HUES6 (cell line): Measurements from ENCODE around the gene ZNF775.
A peak's percentile ranks its signal among the peaks of the same experiment; 100 is the strongest.

Source experiments
- H3K27ac ChIP-seq: 2 replicates; pipeline ENCODE4 v1.7.0; 2013; ENCODE audit warnings: low read depth, mild to moderate bottlenecking, low read length, inconsistent platforms
- H3K27me3 ChIP-seq: 2 replicates; pipeline ENCODE4 v1.6.1; 2013; ENCODE audit warnings: low read length; ENCODE audit not compliant: control insufficient read depth, insufficient read depth
- H3K36me3 ChIP-seq: 2 replicates; pipeline ENCODE4 v1.6.1; 2013; ENCODE audit warnings: low read length; ENCODE audit not compliant: control insufficient read depth, insufficient read depth
- H3K4me1 ChIP-seq: 2 replicates; pipeline ENCODE4 v1.6.1; 2013; ENCODE audit warnings: low read length; ENCODE audit not compliant: control insufficient read depth, insufficient read depth
- H3K4me3 ChIP-seq: 2 replicates; pipeline ENCODE4 v1.5.1; 2013; ENCODE audit warnings: low read depth, low read length
- H3K9ac ChIP-seq: one replicate; pipeline ENCODE4 v1.6.1; 2013; ENCODE audit warnings: mild to moderate bottlenecking, low read length
- H3K9me3 ChIP-seq: 2 replicates; pipeline ENCODE4 v1.6.1; 2013; ENCODE audit warnings: low read depth, low read length; ENCODE audit not compliant: control insufficient read depth, insufficient read depth

ZNF775 gene

DNA sequence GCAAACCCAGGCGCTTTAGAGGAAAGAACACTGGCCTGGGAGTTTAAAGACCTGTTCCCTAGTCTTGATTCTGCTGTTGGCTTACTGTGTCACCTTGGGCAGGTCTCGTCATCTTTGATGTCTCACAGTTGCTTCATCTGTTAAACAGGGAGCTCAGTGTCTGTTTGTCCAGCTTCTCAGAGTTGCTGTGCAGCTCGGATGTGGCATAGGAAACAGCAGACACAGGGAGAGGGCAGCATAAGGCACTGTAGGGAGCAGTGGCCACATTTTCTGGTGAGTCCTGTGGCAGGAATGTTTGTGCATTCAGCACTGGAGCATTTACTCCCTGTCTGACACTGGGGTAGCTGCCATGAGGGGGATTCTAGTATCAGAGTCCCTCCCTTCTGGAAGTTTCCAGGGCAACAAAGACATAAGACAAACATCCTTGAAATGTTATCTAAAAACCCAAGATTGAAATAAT is 8.5 kb upstream of the ZNF775 start:
- no peak overlapping the region for H3K4me3 ChIP-seq

DNA sequence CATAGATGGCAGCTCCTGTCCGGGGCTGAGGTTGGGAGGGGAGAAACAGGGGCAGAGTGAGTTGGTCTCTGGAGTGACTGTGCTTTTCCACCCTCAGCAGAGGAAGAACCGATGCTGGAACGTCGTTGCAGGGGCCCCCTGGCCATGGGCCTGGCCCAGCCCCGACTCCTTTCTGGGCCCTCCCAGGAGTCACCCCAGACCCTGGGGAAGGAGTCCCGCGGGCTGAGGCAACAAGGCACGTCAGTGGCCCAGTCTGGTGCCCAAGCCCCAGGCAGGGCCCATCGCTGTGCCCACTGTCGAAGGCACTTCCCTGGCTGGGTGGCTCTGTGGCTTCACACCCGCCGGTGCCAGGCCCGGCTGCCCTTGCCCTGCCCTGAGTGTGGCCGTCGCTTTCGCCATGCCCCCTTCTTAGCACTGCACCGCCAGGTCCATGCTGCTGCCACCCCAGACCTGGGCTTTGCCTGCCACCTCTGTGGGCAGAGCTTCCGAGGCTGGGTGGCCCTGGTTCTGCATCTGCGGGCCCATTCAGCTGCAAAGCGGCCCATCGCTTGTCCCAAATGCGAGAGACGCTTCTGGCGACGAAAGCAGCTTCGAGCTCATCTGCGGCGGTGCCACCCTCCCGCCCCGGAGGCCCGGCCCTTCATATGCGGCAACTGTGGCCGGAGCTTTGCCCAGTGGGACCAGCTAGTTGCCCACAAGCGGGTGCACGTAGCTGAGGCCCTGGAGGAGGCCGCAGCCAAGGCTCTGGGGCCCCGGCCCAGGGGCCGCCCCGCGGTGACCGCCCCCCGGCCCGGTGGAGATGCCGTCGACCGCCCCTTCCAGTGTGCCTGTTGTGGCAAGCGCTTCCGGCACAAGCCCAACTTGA is 7.8 kb upstream of the ZNF775 start:
- Histone ChIP-seq H3K9me3 (no peaks in the 10 kb centered on the region), H3K4me1 (peaks cover 53% of the 10 kb centered on the region), H3K27me3 (no peaks in the 10 kb centered on the region), H3K27ac (no peak overlapping the region), H3K9ac (no peak overlapping the region), H3K4me3 (no peak overlapping the region), H3K36me3 (peaks cover 45% of the 10 kb centered on the region)

More for the DNA sequence above, 8.5 kb upstream of the ZNF775 start:
- Histone ChIP-seq H3K36me3 (peaks cover 45% of the 10 kb centered on the region), H3K4me1 (peaks cover 53% of the 10 kb centered on the region), H3K27ac (0 out of 2 replicates have a peak overlapping the region, but pooled peaks have one; percentile 97), H3K9ac (peak overlapping the region; percentile 84), H3K9me3 (no peaks in the 10 kb centered on the region), H3K27me3 (no peaks in the 10 kb centered on the region)

DNA sequence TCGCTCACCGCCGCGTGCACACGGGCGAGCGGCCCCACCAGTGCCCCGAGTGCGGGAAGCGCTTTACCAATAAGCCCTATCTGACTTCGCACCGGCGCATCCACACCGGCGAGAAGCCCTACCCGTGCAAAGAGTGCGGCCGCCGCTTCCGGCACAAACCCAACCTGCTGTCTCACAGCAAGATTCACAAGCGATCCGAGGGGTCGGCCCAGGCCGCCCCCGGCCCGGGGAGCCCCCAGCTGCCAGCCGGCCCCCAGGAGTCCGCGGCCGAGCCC is 7.2 kb upstream of the ZNF775 start:
- H3K36me3 ChIP-seq: peaks cover 45% of the 10 kb centered on the region
- no peaks in the 10 kb centered on the region for H3K27me3 ChIP-seq
- no peak overlapping the region for H3K9ac ChIP-seq
- H3K9me3 ChIP-seq: no peaks in the 10 kb centered on the region
- no peak overlapping the region for H3K27ac ChIP-seq
- H3K4me1 ChIP-seq: peaks cover 58% of the 10 kb centered on the region
- H3K4me3 ChIP-seq: no peak overlapping the region

DNA sequence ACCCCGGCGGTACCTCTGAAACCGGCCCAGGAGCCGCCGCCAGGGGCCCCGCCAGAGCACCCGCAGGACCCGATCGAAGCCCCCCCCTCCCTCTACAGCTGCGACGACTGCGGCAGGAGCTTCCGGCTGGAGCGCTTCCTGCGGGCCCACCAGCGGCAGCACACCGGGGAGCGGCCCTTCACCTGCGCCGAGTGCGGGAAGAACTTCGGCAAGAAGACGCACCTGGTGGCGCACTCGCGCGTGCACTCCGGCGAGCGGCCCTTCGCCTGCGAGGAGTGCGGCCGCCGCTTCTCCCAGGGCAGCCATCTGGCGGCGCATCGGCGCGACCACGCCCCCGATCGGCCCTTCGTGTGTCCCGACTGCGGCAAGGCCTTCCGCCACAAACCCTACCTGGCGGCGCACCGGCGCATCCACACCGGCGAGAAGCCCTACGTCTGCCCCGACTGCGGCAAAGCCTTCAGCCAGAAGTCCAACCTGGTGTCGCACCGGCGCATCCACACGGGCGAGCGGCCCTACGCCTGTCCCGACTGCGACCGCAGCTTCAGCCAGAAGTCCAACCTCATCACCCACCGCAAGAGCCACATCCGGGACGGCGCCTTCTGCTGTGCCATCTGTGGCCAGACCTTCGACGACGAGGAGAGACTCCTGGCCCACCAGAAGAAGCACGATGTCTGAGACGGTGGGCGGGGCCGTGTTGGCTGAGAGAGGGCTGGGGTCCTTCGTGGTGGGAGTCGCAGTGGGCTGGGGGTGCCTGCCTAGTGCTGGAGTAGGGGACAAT is 6.7 kb upstream of the ZNF775 start:
- no peak overlapping the region; the same call in 1 of the 2 replicates for H3K27ac ChIP-seq
- H3K9me3 ChIP-seq: no peaks in the 10 kb centered on the region
- peak overlapping the region; percentile 16 for H3K4me3 ChIP-seq
- H3K36me3 ChIP-seq: peaks cover 45% of the 10 kb centered on the region
- H3K27me3 ChIP-seq: no peaks in the 10 kb centered on the region
- peak overlapping the region; percentile 59 for H3K9ac ChIP-seq
- peaks cover 63% of the 10 kb centered on the region for H3K4me1 ChIP-seq

DNA sequence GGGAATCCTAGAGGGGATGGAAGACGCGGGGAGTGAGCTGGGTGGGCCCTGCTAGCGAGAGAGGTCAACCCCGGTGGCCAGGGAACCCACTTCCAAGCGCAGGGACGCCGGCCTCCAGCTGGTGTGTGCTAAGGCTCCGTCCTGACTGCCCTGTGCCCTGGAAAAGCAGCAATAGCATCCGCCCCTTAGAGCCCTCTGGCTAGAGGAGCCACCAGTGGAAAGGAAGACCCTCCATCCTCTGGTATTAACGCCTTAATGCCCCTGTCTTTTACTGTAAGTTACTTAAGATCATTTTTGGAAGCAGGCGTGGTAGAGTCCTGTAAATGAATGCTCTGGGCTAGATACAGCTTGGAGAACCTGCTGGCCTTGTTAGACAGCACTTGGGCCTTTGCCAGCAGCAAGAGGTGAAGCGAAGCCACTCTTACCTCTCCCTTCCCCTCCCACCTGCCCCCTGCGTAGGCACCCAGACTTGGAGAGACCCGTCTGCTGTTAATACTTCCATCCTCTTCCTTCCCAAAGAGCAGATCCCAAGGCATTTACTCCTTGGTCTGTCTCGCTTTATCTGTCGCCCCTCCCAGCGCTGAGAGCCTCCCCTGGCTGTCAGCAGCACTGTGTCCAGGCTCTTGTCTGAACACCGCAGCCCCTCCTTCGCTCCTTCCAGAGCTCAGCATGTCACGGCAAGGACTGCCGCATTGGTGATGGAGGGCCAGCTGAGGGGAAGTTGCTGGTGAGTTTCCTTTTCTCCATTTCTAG is 5.9 kb upstream of the ZNF775 start:
- Histone ChIP-seq H3K4me1 (peaks cover 64% of the 10 kb centered on the region), H3K27me3 (no peaks in the 10 kb centered on the region), H3K4me3 (peak overlapping the region; percentile 16), H3K27ac (peak overlapping the region; percentile 22; the same call in 1 of the 2 replicates), H3K36me3 (peaks cover 45% of the 10 kb centered on the region), H3K9ac (peak overlapping the region; percentile 59), H3K9me3 (no peaks in the 10 kb centered on the region)

DNA sequence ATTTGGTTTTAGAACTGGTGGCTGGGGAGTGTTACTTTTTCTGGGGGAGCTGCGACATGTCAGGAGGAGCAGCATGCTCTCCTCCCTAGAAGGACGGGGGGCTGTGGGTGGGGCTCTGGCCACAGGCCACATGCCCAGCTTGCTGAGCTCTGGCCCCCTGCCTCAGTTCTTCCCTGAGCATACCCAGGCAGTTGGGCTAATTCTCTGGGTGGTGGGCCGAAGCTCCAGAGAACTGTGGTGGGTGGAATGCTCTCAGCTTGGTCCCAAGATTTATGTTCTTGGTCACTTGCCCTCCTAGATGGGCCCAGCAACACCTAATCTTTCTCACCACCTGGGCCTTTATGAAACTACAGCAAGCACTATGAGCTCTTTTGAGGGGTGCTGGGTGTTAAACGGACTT is 5.1 kb upstream of the ZNF775 start:
- no peaks in the 10 kb centered on the region for H3K9me3 ChIP-seq
- H3K36me3 ChIP-seq: peaks cover 45% of the 10 kb centered on the region
- H3K4me3 ChIP-seq: no peak overlapping the region
- peak overlapping the region; percentile 80 for H3K27ac ChIP-seq
- peaks cover 64% of the 10 kb centered on the region for H3K4me1 ChIP-seq
- H3K27me3 ChIP-seq: no peaks in the 10 kb centered on the region
- H3K9ac ChIP-seq: peak overlapping the region; percentile 38

DNA sequence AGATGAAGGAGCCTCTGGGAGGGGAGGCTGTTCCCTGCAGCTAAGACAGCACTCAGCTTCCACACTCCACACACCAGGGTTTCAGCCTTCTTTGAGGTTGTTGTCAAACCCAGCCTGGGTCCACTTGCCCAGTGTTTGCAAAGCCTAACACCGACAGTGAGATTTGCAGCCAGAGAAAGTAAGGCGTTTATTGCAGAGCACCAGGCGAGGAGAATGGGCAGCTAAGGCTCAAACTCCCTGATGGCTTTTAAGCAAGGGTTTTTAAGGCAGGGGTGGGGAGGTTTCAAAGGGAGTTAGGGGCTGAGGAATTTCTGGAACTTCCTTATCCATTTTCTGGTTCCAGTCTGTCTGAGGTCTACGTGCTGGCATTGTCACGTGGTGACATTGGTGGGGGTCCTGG is 4.7 kb upstream of the ZNF775 start:
- no peak overlapping the region; the same call in 1 of the 2 replicates for H3K4me3 ChIP-seq
- H3K9me3 ChIP-seq: no peaks in the 10 kb centered on the region
- peaks cover 62% of the 10 kb centered on the region for H3K4me1 ChIP-seq
- peaks cover 45% of the 10 kb centered on the region for H3K36me3 ChIP-seq
- peak overlapping the region; percentile 80 for H3K27ac ChIP-seq
- H3K27me3 ChIP-seq: no peaks in the 10 kb centered on the region
- peak overlapping the region; percentile 38 for H3K9ac ChIP-seq

DNA sequence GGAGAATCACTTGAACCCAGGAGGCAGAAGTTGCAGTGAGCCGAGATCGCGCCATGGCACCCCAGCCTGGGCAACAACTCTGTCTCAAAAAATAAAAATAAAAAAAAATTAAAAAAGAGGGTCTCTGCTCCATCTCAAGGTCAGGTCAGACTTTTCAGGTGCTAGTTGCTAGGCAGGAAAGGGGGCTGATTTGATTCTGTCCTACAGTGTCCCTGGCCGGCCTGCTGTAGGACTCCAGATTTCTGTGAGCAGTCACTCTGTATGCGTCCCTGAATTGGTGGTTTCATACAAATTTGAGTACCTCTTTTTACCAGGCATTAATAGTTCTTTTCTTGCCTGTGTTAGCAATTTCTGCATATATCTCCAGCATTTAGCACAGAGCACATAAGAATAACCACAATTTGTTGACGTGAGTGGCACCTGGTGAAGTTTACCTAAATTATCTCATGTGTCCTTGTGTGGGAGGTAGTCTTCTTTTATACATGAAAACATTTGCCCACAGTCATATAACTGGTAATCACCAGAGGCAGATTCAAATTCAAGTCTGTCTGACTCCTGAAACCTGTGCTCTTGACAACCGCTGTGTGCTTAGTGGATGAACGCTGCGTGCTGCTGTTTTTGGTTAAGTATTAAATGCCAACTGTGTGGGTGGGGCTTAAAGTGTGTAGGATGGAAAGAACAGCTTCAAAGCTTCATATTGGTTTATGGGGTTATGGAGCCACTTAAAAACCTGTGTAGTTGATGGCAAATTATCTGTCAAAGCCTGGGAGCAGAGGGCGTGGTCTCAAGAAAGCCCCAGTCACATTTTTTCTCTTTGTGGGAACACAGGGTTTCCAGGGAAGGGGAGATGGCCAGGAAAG is 3.2 kb upstream of the ZNF775 start:
- no peak overlapping the region for H3K9ac ChIP-seq
- no peaks in the 10 kb centered on the region for H3K9me3 ChIP-seq
- no peak overlapping the region for H3K27ac ChIP-seq
- H3K4me3 ChIP-seq: no peak overlapping the region
- peaks cover 59% of the 10 kb centered on the region for H3K4me1 ChIP-seq
- no peaks in the 10 kb centered on the region for H3K27me3 ChIP-seq
- H3K36me3 ChIP-seq: peaks cover 34% of the 10 kb centered on the region

DNA sequence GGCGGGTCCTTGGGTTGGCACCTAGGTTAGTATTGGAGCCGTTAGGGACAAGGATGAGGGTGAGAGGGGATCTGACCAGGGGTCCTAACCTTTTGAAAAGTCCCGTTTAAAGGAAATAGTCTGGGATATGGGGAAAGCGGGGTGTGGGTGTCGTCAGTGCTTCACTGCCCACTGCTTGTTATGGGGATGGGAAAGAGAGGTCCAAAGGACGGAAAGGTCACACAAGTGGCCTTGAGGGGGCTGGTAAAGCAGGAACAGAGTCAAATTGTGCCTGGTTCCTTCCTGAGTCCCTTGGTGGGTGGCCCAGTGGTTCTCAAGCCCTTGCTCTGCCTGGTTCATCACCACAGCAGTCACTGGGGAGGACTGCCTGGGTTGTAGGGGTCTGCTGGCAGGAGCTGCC is 2.6 kb upstream of the ZNF775 start:
- H3K4me1 ChIP-seq: peaks cover 64% of the 10 kb centered on the region

DNA sequence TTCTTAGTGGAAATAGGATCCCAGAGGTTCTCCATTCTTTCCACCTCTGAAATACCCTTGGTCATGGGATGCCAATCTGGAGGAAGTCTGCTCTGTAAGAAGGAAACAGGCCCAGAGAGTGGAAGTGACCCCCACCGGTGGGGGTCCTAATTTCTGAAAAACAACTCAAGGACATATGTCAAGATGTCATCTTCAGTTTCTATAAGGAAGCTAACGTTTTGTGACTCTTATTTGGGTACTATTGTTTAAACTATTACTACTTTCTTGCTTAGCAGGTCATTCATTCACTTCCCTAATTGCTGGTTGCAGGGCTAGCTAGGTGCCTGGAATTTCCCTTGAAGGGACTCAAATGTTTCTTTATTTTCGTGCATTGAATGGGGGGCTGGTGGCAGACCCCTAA is 1.9 kb upstream of the ZNF775 start:
- no peaks in the 10 kb centered on the region for H3K27me3 ChIP-seq

More for the DNA sequence above, 2.6 kb upstream of the ZNF775 start:
- no peaks in the 10 kb centered on the region for H3K27me3 ChIP-seq
- no peak overlapping the region for H3K9ac ChIP-seq
- H3K36me3 ChIP-seq: peaks cover 27% of the 10 kb centered on the region
- no peaks in the 10 kb centered on the region for H3K9me3 ChIP-seq
- H3K27ac ChIP-seq: no peak overlapping the region
- no peak overlapping the region for H3K4me3 ChIP-seq

More for the DNA sequence above, 1.9 kb upstream of the ZNF775 start:
- Histone ChIP-seq H3K27ac (no peak overlapping the region), H3K9ac (no peak overlapping the region), H3K9me3 (no peaks in the 10 kb centered on the region), H3K36me3 (peaks cover 25% of the 10 kb centered on the region), H3K4me3 (no peak overlapping the region), H3K4me1 (peaks cover 69% of the 10 kb centered on the region)
